Measurements from ENCODE around the gene BICDL2.

The BICDL2 gene

DNA sequence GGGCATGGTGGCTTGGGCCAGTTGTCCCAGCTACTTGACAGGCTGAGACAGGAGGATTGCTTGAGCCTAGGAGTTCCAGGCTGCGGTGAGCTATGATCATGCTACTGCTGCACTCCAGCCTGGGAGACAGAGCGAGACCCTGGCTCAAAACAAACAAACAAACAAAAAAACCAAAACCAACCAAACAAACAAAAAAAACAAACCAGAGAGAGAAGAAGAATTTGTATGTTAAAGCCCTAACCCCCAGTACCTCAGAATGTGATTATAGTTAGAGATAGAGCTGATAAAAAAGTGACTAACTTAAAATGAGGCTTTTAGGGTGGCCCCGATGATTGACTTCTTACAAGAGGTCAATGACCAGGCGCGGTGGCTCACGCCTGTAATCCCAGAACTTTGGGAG lies 8.0 kb upstream of the BICDL2 start:
- Histone ChIP-seq H3K4me3 (ENCODE audit: low read length) (no peak overlapping the region), H3K36me3 (ENCODE audit: control insufficient read depth, insufficient read depth, low read length, severe bottlenecking) (no peaks in the 10 kb centered on the region), H3K9ac (ENCODE audit: low read length) (no peak overlapping the region), H3K9me3 (ENCODE audit: control insufficient read depth, low read length) (no peaks in the 10 kb centered on the region), H3K27me3 (replicated peaks; ENCODE audit: control insufficient read depth, insufficient read depth, low read length) (peaks cover 44% of the 10 kb centered on the region), H3K4me1 (ENCODE audit: control insufficient read depth, insufficient read depth, low read length) (peaks cover 2% of the 10 kb centered on the region)
- no peak for DNase-seq (ENCODE audit: low read depth)

DNA sequence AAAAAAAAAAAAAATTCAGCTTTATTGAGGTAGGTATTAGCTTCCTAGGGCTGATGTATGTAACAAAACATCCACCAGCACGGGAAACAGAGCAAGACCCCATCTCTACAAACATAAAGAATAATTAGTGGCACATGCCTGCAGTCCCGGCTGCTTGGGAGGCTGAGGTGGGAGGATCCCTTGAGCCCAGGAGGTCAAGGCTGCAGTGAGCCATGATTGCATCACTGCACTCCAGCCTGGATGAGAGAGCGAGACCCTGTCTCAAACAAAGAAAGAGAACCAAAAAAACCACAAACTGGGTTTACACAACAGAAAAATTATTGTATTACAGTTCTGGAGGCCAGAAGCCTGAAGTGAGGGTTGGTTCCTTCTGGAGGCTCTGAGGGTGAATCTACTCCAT lies 5.6 kb upstream of the BICDL2 start:
- Histone ChIP-seq H3K9me3 (ENCODE audit: control insufficient read depth, low read length) (no peaks in the 10 kb centered on the region), H3K9ac (ENCODE audit: low read length) (no peak overlapping the region), H3K4me3 (ENCODE audit: low read length) (no peak overlapping the region), H3K36me3 (ENCODE audit: control insufficient read depth, insufficient read depth, low read length, severe bottlenecking) (no peaks in the 10 kb centered on the region), H3K4me1 (ENCODE audit: control insufficient read depth, insufficient read depth, low read length) (peaks cover 2% of the 10 kb centered on the region), H3K27me3 (replicated peaks; ENCODE audit: control insufficient read depth, insufficient read depth, low read length) (peaks cover 44% of the 10 kb centered on the region)
- no peak for DNase-seq (ENCODE audit: low read depth)

DNA sequence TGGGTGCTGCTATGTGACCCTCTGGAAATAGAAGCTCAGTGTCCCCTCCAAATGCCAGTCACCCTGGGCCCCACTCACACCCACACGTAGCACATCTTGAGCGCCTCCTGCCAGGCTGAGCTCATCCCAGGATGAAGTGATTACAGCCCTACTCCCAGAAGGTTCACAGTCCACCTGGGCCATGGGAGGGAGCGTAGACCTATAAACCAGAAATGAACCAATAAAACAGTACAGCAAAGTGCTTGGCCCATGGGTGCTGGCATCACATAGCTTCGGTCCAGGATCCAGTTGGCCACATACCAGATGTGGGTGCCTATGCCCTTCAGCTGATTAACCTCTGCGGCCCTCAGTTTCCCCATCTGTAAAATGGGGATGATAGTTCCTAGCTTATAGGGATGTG lies 2.2 kb upstream of the BICDL2 start:
- DNase-seq (ENCODE audit: low read depth), result no peak
- no peaks in the 10 kb centered on the region for H3K36me3 ChIP-seq (ENCODE audit: control insufficient read depth, insufficient read depth, low read length, severe bottlenecking)
- H3K27me3 ChIP-seq (replicated peaks; ENCODE audit: control insufficient read depth, insufficient read depth, low read length), result peaks cover 50% of the 10 kb centered on the region

DNA sequence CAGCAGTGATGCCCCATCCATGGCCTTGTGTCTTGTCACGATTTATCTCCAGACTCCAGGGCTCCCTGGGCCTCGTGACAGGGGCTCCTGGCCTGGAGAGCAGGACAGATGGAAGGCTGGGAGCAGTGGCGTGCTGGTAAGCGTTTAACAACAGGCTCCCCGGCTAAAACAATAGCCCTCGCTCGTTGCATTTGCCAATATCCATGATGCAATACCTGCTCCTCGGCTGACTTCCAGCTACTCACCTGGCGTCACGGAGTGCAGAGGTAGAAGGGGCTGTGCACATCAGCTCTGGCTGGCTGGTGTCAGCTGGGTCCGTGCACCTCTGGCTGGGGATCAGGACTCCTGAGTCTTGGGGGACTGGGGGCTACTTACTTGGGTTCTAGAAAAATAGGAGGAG lies 1.5 kb upstream of the BICDL2 start:
- Histone ChIP-seq H3K9me3 (ENCODE audit: control insufficient read depth, low read length) (no peaks in the 10 kb centered on the region), H3K4me3 (ENCODE audit: low read length) (no peak overlapping the region), H3K36me3 (ENCODE audit: control insufficient read depth, insufficient read depth, low read length, severe bottlenecking) (no peaks in the 10 kb centered on the region), H3K4me1 (ENCODE audit: control insufficient read depth, insufficient read depth, low read length) (no peaks in the 10 kb centered on the region), H3K9ac (ENCODE audit: low read length) (no peak overlapping the region), H3K27me3 (replicated peaks; ENCODE audit: control insufficient read depth, insufficient read depth, low read length) (peaks cover 52% of the 10 kb centered on the region)
- no peak for DNase-seq (ENCODE audit: low read depth)

More for the DNA sequence above, 2.2 kb upstream of the BICDL2 start:
- no peaks in the 10 kb centered on the region for H3K4me1 ChIP-seq (ENCODE audit: control insufficient read depth, insufficient read depth, low read length)
- H3K4me3 ChIP-seq (ENCODE audit: low read length), result no peak overlapping the region
- H3K9ac ChIP-seq (ENCODE audit: low read length), result no peak overlapping the region
- H3K9me3 ChIP-seq (ENCODE audit: control insufficient read depth, low read length), result no peaks in the 10 kb centered on the region

DNA sequence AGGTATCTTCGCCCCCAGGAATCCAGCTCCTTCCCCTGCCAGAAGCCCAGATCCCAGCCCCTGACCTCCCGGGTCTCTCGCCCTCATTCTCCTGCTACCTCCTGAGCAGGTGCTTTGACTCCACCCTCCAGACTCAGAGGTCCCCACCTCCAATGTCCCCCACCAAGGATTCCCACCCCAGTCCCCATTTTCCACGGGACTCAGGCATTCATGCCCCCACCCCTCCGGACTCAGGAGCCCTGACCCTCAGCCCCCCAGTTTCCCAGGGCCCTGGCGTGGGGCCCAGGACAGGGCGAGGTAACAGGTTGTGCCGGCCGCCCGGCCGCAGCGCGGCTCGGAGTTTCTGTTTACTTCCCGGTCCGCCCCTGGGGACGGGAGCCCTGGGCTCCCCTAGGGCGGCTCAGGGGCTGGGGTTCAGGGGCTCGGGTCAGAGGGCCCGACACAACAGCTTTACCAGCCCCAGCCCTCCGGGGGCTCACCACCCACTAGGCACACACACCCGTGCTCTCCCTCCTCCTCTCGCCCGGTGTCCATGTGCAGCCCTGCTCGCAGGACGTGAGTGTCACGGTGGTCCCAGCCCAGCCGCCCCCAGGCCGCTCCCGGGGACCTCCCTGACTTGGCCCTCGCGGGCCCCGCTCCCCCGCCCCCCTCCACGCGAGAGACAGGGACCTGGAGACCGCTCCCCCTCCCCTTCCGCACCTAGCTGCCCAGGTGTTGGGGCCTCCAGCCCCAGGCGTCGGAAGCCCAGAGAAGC lies 595 bp downstream of the BICDL2 start:
- Histone ChIP-seq H3K4me3 (ENCODE audit: low read length) (no peak overlapping the region), H3K27me3 (replicated peaks; ENCODE audit: control insufficient read depth, insufficient read depth, low read length) (peaks cover 64% of the 10 kb centered on the region)
- no peak for DNase-seq (ENCODE audit: low read depth)

DNA sequence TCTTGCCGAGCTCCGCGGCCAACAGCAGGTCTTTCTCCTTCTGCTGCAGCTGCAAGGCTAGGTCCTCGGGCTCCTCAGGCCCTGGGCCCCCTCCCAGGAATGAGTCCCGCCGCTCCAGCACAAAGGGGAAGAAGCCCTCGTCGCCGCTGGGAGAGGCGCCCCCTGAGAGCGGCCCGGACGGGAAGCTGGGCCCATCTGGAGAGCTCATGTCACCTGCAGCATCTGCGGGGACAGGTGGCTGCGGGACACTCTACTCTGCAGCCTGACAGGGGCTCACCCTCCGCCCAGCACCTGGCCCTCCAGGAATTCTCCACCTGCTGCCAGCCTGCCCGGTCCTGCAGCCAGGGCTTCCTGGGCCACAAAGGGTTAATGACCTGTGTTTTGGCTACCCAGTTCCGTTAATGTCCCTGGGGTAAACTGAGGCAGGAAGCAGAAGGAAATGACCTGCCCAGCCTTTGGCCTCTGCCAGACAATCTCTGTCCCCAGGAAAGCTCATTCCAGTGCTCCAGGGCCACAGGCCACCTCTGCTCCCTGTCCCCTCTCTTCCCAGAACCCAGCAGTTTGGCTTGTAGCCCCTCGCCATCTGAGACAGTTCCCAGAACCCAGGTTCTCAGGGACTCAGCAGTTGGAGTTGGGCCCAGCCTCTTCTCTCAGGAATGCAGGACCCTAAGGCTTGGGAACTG lies 1.3 kb downstream of the BICDL2 start:
- H3K36me3 ChIP-seq (ENCODE audit: control insufficient read depth, insufficient read depth, low read length, severe bottlenecking), result no peaks in the 10 kb centered on the region
- DNase-seq (ENCODE audit: low read depth), result no peak
- no peaks in the 10 kb centered on the region for H3K4me1 ChIP-seq (ENCODE audit: control insufficient read depth, insufficient read depth, low read length)
- no peak overlapping the region for H3K9ac ChIP-seq (ENCODE audit: low read length)
- peaks cover 64% of the 10 kb centered on the region for H3K27me3 ChIP-seq (replicated peaks; ENCODE audit: control insufficient read depth, insufficient read depth, low read length)
- H3K9me3 ChIP-seq (ENCODE audit: control insufficient read depth, low read length), result no peaks in the 10 kb centered on the region
- no peak overlapping the region for H3K4me3 ChIP-seq (ENCODE audit: low read length)

More for the DNA sequence above, 595 bp downstream of the BICDL2 start:
- H3K4me1 ChIP-seq (ENCODE audit: control insufficient read depth, insufficient read depth, low read length), result no peaks in the 10 kb centered on the region
- H3K36me3 ChIP-seq (ENCODE audit: control insufficient read depth, insufficient read depth, low read length, severe bottlenecking), result no peaks in the 10 kb centered on the region
- H3K9me3 ChIP-seq (ENCODE audit: control insufficient read depth, low read length), result no peaks in the 10 kb centered on the region
- H3K9ac ChIP-seq (ENCODE audit: low read length), result no peak overlapping the region

DNA sequence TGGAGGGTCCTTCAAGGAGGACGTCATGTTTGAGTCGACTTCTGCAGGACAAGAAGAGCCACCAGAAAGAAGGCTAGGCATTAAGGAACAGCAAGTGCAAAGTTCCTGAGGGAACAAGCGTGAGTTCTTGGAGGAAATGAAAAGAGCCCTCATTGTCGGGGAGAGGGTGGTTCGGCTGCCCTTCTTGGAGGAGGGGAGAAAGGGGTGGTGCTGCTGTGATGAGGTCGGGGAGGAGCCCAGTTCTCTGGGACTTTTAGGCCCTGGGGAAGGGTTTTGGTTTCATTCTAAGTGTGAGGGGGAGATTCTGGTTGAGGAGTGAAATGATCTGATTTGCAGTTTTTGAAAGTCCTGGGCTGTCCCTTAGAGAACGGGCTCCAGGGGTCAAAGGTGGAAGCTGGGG lies 4.1 kb downstream of the BICDL2 start:
- no peak for DNase-seq (ENCODE audit: low read depth)
- H3K9me3 ChIP-seq (ENCODE audit: control insufficient read depth, low read length), result no peaks in the 10 kb centered on the region
- peaks cover 41% of the 10 kb centered on the region for H3K27me3 ChIP-seq (replicated peaks; ENCODE audit: control insufficient read depth, insufficient read depth, low read length)
- H3K4me1 ChIP-seq (ENCODE audit: control insufficient read depth, insufficient read depth, low read length), result peaks cover 7% of the 10 kb centered on the region
- no peaks in the 10 kb centered on the region for H3K36me3 ChIP-seq (ENCODE audit: control insufficient read depth, insufficient read depth, low read length, severe bottlenecking)
- H3K4me3 ChIP-seq (ENCODE audit: low read length), result no peak overlapping the region
- H3K9ac ChIP-seq (ENCODE audit: low read length), result no peak overlapping the region

DNA sequence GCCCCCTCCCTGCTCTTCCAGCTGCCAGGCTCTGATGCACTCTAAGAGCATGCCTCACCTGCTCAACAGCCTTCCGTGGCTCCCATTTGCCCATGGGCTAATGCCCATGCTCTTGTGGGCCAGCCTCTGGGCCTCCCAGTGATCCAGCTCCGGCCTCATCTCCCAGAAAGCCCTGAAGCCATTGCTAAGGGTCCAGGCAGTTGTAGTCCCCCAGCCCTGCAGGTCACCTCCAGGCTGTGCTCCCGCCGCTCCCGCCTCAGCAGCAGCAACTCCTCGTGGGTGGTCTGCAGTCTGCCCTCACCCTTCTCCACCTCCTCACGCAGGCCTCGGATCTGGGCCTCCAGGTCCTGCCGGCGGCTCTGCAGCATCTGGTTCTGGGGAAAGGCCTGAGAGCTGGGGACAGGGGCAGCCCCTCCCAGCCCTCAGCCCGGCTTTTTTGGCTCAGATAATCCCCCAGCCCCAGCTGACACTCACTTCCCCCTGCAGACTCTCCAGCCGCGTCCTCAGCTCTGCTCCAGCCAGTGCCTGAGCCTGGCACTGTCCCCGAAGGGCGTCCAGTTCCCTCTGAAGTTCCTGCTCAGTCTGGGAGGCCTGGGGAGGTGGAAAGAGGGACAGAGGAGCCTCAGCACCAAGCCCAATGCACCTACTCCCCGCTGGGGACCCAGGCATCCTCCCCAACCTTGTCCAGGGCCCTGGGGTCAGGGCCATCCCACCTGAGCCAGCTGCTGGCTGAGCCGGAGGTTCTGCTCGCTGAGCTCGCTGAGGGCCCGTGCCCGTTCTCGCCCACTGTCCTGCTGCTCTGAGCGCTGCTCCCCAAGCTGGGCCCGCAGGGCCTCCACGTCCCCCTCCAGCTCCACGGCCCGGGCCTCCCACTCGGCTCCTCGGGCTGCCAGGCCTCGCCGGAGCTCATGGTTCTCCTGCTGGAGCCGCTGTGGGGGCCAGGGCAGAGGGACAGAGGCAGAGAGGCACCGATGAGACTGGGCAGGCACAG lies 6.2 kb downstream of the BICDL2 start:
- no peak overlapping the region for H3K4me3 ChIP-seq (ENCODE audit: low read length)

DNA sequence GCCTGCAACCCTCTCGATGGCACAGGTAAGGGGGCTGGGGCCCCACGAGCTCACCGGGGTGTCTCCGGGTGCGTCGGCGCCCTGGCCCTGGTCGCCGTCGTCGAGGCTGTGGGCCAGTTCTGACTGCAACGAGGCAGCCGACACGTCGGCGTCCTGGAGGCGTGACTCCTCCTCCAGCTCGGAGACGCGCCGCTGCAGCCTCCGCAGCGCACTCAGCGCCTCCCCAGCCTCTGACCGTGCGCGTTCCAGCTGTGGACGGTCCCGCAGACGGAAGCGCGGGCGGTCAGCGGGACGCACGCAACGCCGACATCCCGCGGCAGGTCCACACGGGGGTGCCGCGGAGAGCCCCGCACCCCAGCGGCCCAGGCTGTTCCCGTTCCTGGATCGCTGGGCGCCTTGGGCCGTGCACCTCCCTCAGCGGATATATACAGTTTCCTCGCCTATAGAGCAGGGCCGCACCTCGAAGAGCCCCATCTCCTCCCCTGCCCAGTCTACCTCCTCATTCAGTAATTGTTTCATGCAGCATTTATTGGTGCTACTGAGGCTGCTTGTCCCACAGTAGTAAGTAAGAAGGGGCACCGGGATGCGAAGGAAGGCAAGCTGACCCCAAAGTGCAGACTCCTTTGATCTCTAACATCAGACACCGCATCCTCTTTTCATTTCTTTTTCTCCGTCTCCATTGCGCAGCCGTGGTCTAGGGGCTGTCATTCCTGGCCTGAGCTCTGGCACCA lies 7.1 kb downstream of the BICDL2 start:
- Histone ChIP-seq H3K4me1 (ENCODE audit: control insufficient read depth, insufficient read depth, low read length) (peaks cover 7% of the 10 kb centered on the region), H3K4me3 (ENCODE audit: low read length) (peak overlapping the region; percentile 57), H3K27me3 (replicated peaks; ENCODE audit: control insufficient read depth, insufficient read depth, low read length) (peaks cover 25% of the 10 kb centered on the region), H3K36me3 (ENCODE audit: control insufficient read depth, insufficient read depth, low read length, severe bottlenecking) (peaks cover 18% of the 10 kb centered on the region), H3K9me3 (ENCODE audit: control insufficient read depth, low read length) (no peaks in the 10 kb centered on the region), H3K9ac (ENCODE audit: low read length) (peak overlapping the region; percentile 26)
- DNase-seq (ENCODE audit: low read depth), result no peak

More for the DNA sequence above, 6.2 kb downstream of the BICDL2 start:
- Histone ChIP-seq H3K9ac (ENCODE audit: low read length) (no peak overlapping the region), H3K36me3 (ENCODE audit: control insufficient read depth, insufficient read depth, low read length, severe bottlenecking) (peaks cover 18% of the 10 kb centered on the region), H3K27me3 (replicated peaks; ENCODE audit: control insufficient read depth, insufficient read depth, low read length) (peaks cover 30% of the 10 kb centered on the region), H3K4me1 (ENCODE audit: control insufficient read depth, insufficient read depth, low read length) (peaks cover 7% of the 10 kb centered on the region), H3K9me3 (ENCODE audit: control insufficient read depth, low read length) (no peaks in the 10 kb centered on the region)
- DNase-seq (ENCODE audit: low read depth), result no peak

DNA sequence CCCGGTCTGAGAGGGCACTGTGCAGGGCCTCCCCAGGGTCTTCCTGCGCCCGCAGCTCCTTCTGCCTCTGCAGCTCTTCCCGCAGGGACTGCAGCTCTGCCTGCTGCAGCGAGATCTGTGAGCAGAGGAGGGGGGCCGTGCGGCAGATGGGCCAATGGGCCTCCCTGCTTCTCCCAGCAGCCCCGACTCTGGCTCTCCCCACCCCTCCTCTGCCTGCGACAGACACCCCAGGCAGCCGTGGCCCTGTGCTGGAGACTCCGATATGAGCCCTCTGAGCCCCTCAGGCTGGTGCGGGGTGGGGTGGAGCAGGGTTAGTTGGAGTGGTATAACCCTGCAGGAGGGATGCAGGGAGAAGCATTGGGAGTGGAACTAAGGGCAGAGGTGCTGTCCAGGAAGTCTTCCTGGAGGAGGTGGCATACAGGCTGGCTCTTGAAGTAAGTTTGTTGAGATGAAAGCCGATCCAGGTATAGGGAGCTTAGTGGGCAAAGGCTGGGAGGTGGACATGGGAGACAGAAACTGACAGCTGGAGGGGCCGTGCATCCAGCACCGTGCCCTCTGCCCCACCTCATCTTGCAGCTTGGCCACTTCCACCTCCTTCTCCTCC lies 7.9 kb downstream of the BICDL2 start:
- Histone ChIP-seq H3K9ac (ENCODE audit: low read length) (no peak overlapping the region), H3K36me3 (ENCODE audit: control insufficient read depth, insufficient read depth, low read length, severe bottlenecking) (peaks cover 18% of the 10 kb centered on the region), H3K27me3 (replicated peaks; ENCODE audit: control insufficient read depth, insufficient read depth, low read length) (peaks cover 17% of the 10 kb centered on the region), H3K4me1 (ENCODE audit: control insufficient read depth, insufficient read depth, low read length) (peaks cover 7% of the 10 kb centered on the region), H3K4me3 (ENCODE audit: low read length) (no peak overlapping the region), H3K9me3 (ENCODE audit: control insufficient read depth, low read length) (no peaks in the 10 kb centered on the region)
- DNase-seq (ENCODE audit: low read depth), result no peak

Measured in adipocyte (in vitro differentiated cells).